Keratinocyte (primary cell): ENCODE data around the gene NR3C2. TPM values are rescaled to one million over a fixed set of nuclear protein-coding genes. Genes with fewer than 3 reads are reported as not detected.

Source experiments
- DNase-seq: peaks from one replicate; pipeline ENCODE4 v3.0.0-alpha.2; 2011; ENCODE audit warnings: low read depth, missing footprints, low spot score
- FAIRE-seq: peaks from 2 replicates; lab custom pipeline; 2011; peaks lifted over from hg19 to GRCh38; lab: Jason Lieb, UNC
- H2AFZ ChIP-seq: 2 replicates; pipeline ENCODE4 v1.6.0; 2012; ENCODE audit warnings: low read length, control low read depth, inconsistent platforms; ENCODE audit not compliant: control insufficient read depth
- H3K27ac ChIP-seq: 2 replicates; pipeline ENCODE4 v1.5.1; 2011; ENCODE audit warnings: low read length; ENCODE audit not compliant: control insufficient read depth, insufficient read depth
- H3K27me3 ChIP-seq: 3 replicates; pipeline ENCODE4 v1.6.0; 2011; ENCODE audit warnings: low read length; ENCODE audit not compliant: control insufficient read depth, insufficient read depth; ENCODE audit errors: extremely low read depth
- H3K36me3 ChIP-seq, 2 experiments: 2 replicates in 1 of 2; 3 replicates in 1 of 2; pipeline ENCODE4 v1.5.1; 2011; ENCODE audit warnings: low read length in 2 of 2, mild to moderate bottlenecking in 1 of 2; ENCODE audit not compliant: control insufficient read depth in 2 of 2, insufficient read depth in 2 of 2; ENCODE audit errors: extremely low read depth in 1 of 2
- H3K4me1 ChIP-seq: 3 replicates; pipeline ENCODE4 v1.5.1; 2011; ENCODE audit warnings: low read length; ENCODE audit not compliant: control insufficient read depth, insufficient read depth; ENCODE audit errors: extremely low read depth
- H3K4me2 ChIP-seq: 3 replicates; pipeline ENCODE4 v1.6.0; 2011; ENCODE audit warnings: low read depth, low read length; ENCODE audit not compliant: control insufficient read depth, insufficient read depth; ENCODE audit errors: extremely low read depth
- H3K4me3 ChIP-seq, 3 experiments: fragments of 200-600 bp in 1 of 3; sonication (generic) in 1 of 3; 2 replicates in 2 of 3; 3 replicates in 1 of 3; pipeline ENCODE4 v1.5.1; 2011 to 2016; ENCODE audit warnings: low read length in 3 of 3, mild to moderate bottlenecking in 3 of 3, control low read depth in 2 of 3, inconsistent platforms in 1 of 3, low read depth in 1 of 3, mixed read lengths in 1 of 3, mixed run types in 1 of 3, moderate library complexity in 1 of 3; ENCODE audit not compliant: control insufficient read depth in 2 of 3, insufficient read depth in 2 of 3; ENCODE audit errors: extremely low read depth in 1 of 3
- H3K79me2 ChIP-seq: 2 replicates; pipeline ENCODE4 v1.6.0; 2012; ENCODE audit warnings: low read length; ENCODE audit not compliant: control insufficient read depth, insufficient read depth
- H3K9ac ChIP-seq: 3 replicates; pipeline ENCODE4 v1.6.0; 2011; ENCODE audit warnings: low read length; ENCODE audit not compliant: control insufficient read depth, insufficient read depth; ENCODE audit errors: extremely low read depth
- H3K9me1 ChIP-seq: 3 replicates; pipeline ENCODE4 v1.6.0; 2011; ENCODE audit warnings: low read length; ENCODE audit not compliant: control insufficient read depth, insufficient read depth; ENCODE audit errors: extremely low read depth
- H3K9me3 ChIP-seq: 2 replicates; pipeline ENCODE4 v1.5.1; 2012; ENCODE audit warnings: low read depth, low read length; ENCODE audit not compliant: control insufficient read depth
- H4K20me1 ChIP-seq: 3 replicates; pipeline ENCODE4 v1.6.0; 2011; ENCODE audit warnings: low read length; ENCODE audit not compliant: control insufficient read depth, insufficient read depth; ENCODE audit errors: extremely low read depth
- EZH2 ChIP-seq: IDR thresholded peaks from one replicate; pipeline ENCODE4 v1.6.1; 2012; ENCODE audit warnings: inconsistent platforms, mild to moderate bottlenecking, low read length, moderate library complexity
- dilution Hi-C: fragments of 300-500 bp; cut with MboI; formaldehyde crosslinking; loops from one replicate; pipeline ENCODE4 v1.7.0; 2020; ENCODE audit warnings: low sequenced_read_pairs; ENCODE audit not compliant: extremely low pct_ligation_motif_present
- polyA plus RNA-seq, 5 experiments: library from polyadenylated mRNA; depleted of rRNA in 3 of 5; stranded (reverse) in 3 of 5; stranded (forward) in 1 of 5; unstranded in 1 of 5; fragments of >200 nt; gene quantifications; 1 replicate in 1 of 5; 2 replicates in 3 of 5; 3 replicates in 1 of 5; pipeline versions ENCODE4 v1.2.1 to v1.2.3, GENCODE V29; 2011 to 2012; ENCODE audit warnings: missing spikeins in 2 of 5, low read depth in 1 of 5, low replicate concordance in 1 of 5
- TF ChIP-seq, protein P1 (sequence below), 3 experiments: IDR thresholded peaks in 1 of 3; conservative IDR thresholded peaks in 1 of 3; optimal IDR thresholded peaks in 1 of 3; 2 replicates in 2 of 3; 3 replicates in 1 of 3; pipeline versions ENCODE3 to v1.5.1; 2011; ENCODE audit warnings: low read length in 3 of 3, mild to moderate bottlenecking in 3 of 3, moderate library complexity in 2 of 3, control low read depth in 1 of 3, inconsistent platforms in 1 of 3; ENCODE audit not compliant: insufficient read depth in 2 of 3; ENCODE audit errors: extremely low read depth in 1 of 3

Gene NR3C2
- polyA plus RNA-seq, 1 donor (not counting 4 experiments of a cell fraction or from before 2014, with no cell fraction given): 1.5 TPM

DNA sequence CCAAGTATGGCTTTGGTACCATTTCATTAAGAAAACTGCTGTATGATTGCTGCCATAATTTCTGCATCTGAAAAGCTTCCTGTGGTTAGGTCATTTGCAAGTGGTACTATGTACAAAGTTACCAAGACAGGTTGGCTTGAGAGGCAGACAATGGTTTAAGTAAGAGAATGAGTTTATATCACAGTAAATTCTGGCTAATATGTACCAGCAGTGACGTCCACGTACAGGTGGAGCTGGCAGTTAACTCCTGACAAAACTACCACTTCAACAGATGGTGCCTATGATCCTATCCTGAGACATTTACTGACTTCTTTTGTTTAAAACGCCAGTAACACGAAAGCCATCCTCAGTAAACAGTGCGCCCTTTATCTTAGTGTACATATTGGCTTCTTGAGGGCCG lies 198.4 kb downstream of the NR3C2 start:
- no peak overlapping the region for H3K4me3 ChIP-seq
- H3K27me3 ChIP-seq: no peaks in the 10 kb centered on the region
- H3K4me2 ChIP-seq: no peak overlapping the region
- no peaks in the 10 kb centered on the region for H3K36me3 ChIP-seq
- FAIRE-seq (no peak), DNase-seq (no peak)
- no peaks in the 10 kb centered on the region for H3K9me1 ChIP-seq
- H3K9ac ChIP-seq: no peak overlapping the region
- no peak overlapping the region for H3K27ac ChIP-seq
- no peaks in the 10 kb centered on the region for H3K4me1 ChIP-seq
- no peaks in the 10 kb centered on the region for H3K79me2 ChIP-seq
- H2AFZ ChIP-seq: no peak overlapping the region
- no peaks in the 10 kb centered on the region for H3K9me3 ChIP-seq
- no peaks in the 10 kb centered on the region for H4K20me1 ChIP-seq
- dilution Hi-C loops: no loop called here
- TF ChIP-seq EZH2: no peak
- TF ChIP-seq, protein P1, sequence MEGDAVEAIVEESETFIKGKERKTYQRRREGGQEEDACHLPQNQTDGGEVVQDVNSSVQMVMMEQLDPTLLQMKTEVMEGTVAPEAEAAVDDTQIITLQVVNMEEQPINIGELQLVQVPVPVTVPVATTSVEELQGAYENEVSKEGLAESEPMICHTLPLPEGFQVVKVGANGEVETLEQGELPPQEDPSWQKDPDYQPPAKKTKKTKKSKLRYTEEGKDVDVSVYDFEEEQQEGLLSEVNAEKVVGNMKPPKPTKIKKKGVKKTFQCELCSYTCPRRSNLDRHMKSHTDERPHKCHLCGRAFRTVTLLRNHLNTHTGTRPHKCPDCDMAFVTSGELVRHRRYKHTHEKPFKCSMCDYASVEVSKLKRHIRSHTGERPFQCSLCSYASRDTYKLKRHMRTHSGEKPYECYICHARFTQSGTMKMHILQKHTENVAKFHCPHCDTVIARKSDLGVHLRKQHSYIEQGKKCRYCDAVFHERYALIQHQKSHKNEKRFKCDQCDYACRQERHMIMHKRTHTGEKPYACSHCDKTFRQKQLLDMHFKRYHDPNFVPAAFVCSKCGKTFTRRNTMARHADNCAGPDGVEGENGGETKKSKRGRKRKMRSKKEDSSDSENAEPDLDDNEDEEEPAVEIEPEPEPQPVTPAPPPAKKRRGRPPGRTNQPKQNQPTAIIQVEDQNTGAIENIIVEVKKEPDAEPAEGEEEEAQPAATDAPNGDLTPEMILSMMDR (optimal IDR thresholded peaks at IDR 0.05 in 1 of 3, IDR thresholded peaks at IDR 0.05 in 1 of 3, conservative IDR thresholded peaks at IDR 0.05 in 1 of 3; ENCODE audit: extremely low read depth in 1 of 3, insufficient read depth in 2 of 3, low read length in 3 of 3): no peak

DNA sequence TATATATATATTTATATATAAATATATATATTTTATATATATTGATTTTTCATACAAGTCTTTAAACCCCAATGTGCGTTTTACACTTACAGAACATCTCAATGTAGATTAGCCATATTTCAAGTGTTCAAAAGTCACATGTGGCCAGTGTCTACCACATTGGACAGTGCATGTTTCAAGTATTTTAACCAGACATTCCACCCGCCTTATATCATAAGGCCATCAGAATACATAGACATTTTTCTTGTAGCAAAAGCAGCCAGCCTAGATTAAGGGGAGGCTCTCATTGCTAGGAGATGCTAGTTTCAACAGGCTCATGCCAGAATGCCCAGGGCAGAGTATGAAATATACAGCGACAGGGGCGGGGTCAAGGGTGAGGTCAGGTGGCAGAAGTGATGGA lies 202.0 kb downstream of the NR3C2 start:
- Histone ChIP-seq H2AFZ (no peak overlapping the region), H4K20me1 (no peaks in the 10 kb centered on the region), H3K4me1 (no peaks in the 10 kb centered on the region), H3K9ac (no peak overlapping the region), H3K27me3 (no peaks in the 10 kb centered on the region), H3K4me2 (no peak overlapping the region), H3K79me2 (no peaks in the 10 kb centered on the region), H3K4me3 (no peak overlapping the region), H3K27ac (no peak overlapping the region), H3K9me1 (no peaks in the 10 kb centered on the region), H3K36me3 (no peaks in the 10 kb centered on the region), H3K9me3 (no peaks in the 10 kb centered on the region)
- no peak for DNase-seq
- TF ChIP-seq, protein P1 (optimal IDR thresholded peaks at IDR 0.05 in 1 of 3, IDR thresholded peaks at IDR 0.05 in 1 of 3, conservative IDR thresholded peaks at IDR 0.05 in 1 of 3; ENCODE audit: extremely low read depth in 1 of 3, insufficient read depth in 2 of 3, low read length in 3 of 3): no peak
- no peak for TF ChIP-seq EZH2
- no peak for FAIRE-seq
- dilution Hi-C loops: no loop called here
